HUDEP-2 (cell line): ENCODE measurements around the gene FANCE.

Source experiments
- DNase-seq, 76 experiments: peaks; one replicate each; lab custom pipeline; 2025; ENCODE audit not compliant: unreplicated experiment in 76 of 76; lab: John Stamatoyannopoulos, UW

The FANCE gene

DNA sequence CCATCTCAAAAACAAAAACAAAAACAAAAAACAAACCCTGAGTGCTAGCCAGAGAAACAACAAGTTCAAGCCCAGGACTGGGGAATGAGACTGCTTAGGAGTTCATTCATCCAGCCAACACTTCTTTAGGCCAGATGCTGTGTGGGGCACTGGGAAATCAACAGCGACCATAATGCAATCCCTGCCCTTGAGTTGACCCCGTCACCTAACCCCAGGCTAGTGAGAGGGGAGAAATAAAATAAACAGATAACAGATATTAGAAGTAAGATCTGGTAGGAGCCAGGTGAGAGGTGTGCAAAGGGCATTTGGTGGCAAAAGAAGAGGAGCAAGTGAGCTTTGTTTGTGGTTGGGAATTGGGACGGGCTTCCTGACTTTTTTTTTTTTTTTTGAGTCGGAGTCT lies 11.2 kb downstream of the FANCE start:
- DNase-seq: no peak

DNA sequence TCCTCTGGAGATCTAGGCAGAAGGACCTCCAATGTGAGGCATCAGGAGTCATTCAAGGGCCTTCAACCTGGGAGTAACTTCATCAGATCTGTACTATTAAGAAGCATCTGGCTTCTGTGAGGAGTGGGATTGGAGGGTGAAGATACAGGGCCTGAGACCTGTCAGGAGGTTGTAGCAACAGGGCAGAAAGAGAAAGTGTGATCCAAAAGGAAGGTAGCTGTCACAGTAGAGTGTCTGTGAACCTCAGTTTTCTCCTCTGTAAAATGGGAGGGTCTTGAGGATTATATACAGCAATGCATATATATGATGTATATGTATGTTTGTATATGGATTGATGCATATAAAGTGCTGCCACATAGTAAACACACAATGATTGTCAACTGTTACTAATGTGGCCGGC lies 13.5 kb downstream of the FANCE start:
- no peak for DNase-seq

DNA sequence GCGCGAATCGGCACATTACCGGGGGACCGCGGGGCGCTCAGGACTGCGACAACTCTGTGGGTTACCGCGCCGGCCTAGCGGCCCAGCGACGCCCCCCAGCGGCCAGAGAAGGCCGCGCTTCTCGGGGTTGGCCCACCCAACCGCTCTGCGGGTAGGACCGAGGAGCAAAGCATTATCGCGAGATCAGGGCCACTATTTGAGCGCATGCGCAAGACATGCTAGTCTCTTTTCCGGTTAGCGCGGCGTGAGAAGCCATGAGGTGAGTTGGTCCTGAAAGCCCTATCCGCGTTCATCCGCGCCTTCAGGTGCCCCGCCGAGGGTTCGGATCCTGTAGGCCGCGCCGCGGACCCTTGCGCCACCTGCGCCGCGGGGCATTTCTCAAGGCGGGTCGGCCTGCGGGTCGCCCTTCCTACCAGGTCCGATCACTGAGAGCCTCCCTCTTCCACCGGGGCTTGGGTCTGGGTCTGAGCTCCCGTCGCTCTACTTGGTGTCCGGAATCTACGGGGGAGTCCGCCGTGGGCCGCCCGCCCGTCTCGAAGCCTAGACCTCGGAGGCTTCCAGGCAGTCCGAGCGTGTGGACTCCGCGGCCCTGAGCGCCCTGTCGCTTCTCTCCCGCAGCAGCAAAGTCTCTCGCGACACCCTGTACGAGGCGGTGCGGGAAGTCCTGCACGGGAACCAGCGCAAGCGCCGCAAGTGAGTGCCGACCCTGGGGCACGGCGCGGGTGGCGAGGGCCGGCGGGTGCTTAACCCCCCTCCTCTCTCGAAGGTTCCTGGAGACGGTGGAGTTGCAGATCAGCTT lies 16.2 kb downstream of the FANCE start, which contains the start of gene RPL10A:
RPL10A (plus strand) TSS at position 221 of the 799 bp plus-strand sequence; CDS start at position 255, 34 bp downstream.
- DNase-seq: peak in 75 of 76 experiments; percentile 52 to 99 (median 97)

DNA sequence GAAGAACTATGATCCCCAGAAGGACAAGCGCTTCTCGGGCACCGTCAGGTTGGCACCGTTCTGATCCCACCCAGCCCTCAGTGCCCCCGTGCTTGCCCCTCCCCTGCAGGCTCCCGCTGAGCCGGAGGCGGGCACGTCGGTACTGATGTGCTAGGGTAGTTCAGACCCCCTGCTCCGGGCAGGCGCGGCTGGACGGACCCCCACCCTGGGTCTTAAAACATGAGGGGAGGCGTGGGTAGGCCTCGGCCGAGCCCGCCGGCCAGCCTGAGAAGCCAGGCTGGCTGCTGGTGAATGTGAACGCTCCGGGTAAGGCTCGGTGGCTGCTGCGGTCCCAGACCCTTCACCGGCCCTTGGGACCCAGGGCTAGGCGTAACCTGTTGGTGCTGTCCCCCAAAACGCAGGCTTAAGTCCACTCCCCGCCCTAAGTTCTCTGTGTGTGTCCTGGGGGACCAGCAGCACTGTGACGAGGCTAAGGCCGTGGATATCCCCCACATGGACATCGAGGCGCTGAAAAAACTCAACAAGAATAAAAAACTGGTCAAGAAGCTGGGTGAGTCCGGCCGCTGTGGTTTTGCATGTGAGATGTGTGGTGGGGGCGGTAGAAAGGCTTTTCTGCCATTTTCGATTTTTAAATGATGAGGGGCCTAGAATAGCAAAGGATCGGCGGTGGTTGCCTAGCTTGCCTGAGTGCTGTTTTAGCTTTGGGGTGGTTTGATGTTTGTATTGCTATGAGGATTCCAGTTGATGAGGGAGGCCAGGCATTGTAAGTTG lies 17.0 kb downstream of the FANCE start:
- DNase-seq: peak in 11 of 76 experiments; percentile 30 to 77 (median 53)

DNA sequence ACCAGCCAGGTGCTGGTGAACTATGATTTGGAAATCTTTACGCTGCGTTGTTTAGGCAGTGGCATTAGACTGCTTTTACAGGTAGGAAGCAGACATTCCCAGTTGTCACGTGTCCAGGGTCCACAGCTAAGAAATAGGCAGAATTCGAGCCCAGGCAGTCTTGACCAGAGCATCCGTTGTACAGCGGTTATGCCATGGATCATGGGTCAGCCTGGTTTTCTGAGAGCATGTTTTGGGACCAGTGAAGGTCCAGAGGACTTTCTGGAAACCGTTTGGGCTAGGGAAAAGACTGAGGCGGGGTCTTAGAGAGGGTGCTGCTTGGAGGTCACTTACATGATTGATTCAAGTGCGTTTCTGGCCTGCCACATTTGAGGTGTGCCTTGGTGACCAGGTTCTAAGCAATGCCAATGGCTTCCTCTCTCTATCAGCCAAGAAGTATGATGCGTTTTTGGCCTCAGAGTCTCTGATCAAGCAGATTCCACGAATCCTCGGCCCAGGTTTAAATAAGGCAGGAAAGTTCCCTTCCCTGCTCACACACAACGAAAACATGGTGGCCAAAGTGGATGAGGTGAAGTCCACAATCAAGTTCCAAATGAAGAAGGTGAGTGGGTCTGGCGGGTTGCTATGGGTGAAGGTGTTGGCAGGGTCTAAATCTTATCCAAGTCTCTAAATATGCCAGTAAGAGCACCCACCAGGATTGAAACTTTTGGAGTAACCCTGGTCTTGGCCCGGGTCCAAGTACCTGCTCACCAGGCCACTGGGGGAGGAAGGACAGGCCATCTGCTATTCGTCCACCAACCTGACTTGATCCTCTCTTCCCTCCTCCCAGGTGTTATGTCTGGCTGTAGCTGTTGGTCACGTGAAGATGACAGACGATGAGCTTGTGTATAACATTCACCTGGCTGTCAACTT lies 17.9 kb downstream of the FANCE start:
- peak in 34 of 76 experiments; percentile 22 to 63 (median 40) for DNase-seq

DNA sequence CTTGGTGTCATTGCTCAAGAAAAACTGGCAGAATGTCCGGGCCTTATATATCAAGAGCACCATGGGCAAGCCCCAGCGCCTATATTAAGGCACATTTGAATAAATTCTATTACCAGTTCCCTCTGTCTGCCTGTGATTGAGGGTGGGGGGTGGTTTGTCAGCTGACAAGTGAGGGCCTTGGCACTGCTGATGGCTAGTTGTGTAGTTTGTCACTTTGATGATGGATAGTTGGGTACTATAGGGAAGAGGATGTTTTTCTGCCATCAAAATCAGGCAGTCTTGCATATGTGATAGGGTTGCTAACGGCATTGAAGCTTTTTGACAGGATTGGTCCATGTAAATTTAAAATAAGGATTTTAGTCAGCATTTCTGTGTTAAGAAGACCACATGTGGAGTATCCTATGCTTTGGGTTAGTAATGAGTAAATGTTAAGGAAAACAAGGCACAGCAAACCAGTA lies 18.6 kb downstream of the FANCE start:
- peak in 3 of 76 experiments; percentile 35 to 58 (median 52) for DNase-seq

DNA sequence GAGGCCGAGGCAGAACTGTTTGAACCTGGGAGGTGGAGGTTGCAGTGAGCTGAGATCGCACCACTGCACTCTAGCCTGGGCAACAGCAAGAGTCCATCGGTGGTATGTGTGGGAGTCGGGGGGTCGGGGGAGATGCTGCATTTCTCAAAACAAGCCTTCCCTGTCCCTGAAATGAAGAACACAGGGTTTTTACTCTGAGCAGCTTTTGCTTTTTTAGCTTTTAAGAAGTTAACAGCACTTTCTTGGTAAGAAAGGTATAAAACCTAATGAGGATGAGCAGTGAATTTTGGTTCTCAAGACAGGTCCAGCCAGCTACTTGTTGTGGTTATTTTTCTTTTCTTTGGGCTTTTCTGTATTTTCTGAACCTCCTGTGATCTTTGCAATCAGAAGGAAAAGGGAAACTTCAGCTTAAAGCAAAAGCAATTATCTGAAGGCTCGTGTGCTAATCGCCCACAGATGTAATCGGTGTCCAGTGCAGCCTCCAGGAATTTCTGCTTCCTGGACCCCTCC lies 19.8 kb downstream of the FANCE start:
- DNase-seq: no peak

DNA sequence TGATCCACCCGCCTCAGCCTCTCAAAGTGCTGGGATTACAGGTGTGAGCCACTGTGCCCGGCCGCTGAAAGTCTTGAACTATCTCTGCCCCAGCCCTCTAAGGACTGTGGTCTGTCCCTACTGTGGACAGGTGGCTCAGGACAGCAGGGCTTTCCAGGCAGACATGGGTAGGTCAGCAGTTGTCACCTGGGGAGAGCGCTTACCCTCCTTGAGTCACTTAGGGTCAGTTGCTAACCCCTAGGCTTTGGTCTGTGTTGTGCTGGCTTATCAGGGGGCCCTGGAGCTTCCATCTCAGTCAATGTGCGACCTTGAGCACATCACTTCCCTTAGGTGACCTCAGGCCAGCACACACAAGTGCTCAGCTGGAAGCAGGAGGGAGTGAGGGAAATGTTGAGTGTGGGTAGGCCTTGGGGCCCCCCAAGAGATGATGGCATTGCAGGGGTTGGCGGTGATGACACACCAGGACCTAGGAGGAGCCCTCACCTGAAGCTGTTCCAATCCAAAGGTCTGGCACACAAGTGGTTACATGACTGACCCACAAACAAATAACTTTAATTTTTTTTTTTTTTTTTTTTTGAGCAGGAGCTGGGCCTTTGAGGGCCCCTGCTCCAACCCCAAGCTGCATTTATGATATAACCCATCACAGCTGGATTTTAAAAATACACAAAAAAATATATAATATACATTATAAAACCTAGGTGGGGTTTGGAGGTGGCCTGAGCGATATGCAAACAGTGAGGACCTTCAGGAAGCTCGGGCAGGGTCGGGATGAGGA lies 21.1 kb downstream of the FANCE start:
- peak in 9 of 76 experiments; percentile 23 to 54 (median 35) for DNase-seq

DNA sequence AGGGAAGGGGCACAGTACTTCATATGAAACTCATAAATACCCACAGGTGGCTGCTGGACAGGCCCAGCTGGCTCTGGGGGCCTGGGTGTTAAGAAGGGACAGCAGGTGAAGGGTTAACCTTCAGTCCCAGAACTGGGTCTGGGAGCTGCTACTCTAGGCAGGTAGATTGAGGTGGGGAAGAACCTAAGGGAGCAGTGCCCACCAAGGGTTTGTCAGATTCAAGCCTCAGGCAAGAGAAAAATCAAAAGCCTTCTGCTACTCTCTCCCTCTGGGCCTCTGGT lies 21.7 kb downstream of the FANCE start:
- peak in 9 of 76 experiments; percentile 22 to 48 (median 41) for DNase-seq

DNA sequence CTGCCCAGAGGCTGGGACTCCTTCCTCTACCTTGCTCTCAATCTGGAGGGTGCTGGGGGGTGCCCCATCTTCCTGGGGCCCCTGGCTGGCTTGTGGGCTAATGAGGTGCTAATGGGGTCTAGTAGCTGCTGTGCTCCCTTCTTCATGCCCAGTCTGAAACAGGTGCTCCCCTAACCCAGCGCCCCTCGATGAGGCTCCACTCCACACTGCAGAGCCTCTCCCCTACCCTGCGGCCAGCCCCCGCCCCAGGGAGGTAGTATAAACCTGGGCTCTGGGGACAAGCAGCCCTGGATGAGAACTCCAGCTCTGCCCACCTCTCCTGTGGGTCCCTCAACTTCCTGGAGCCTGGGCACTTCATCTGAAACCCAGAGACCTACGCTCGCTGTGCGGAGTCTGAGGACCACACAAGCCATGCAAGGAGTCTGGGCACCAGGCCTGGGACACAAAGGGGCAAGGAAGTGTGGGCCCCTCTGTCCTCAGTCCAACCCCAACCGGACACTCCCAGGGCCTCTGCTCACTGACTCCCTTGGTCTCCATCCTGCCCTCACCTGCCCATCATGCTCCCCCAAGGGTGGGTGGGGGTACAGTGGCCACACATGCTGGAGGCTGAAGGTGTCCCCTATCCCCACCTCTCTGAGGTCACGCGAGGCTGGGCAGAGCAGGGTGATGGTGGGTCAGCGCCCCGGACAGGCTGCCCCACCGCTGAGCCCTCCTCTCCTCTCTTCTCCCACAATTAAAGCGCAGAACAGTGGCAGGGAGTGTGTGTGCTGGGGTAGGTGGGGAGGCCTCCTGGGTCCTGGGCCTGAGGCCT lies 22.2 kb downstream of the FANCE start:
- DNase-seq: peak in 6 of 76 experiments; percentile 19 to 48 (median 38)

DNA sequence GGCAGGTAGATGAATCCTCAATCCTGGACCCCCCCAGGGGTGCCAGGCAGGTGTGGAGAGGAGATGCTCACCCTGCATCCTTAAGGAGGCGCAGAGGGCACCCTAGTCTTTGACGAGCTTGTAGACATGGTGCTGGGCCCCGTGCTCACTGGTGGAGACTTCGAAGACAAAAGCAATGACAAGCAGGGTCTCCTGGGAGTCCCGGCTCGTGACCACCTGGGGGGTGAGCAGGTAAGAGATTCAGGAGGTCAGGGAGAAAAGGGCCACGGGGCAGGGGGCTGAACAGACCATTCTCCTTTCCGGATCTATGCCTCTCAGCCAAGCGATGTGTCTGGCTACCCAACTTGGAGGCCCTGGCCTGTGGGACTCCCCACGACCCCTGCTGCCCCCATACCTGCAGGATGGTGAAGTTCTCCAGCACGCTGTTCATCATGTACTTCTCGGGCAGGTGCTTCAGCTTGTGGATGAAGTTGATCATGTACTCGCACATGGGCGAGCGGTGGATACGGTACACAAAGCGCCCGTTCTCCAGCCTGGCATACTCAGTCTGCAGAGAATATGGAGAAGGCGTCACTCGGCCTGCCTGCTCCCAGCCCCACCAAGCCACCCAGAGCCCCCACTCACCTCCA lies 22.9 kb downstream of the FANCE start:
- DNase-seq: no peak

DNA sequence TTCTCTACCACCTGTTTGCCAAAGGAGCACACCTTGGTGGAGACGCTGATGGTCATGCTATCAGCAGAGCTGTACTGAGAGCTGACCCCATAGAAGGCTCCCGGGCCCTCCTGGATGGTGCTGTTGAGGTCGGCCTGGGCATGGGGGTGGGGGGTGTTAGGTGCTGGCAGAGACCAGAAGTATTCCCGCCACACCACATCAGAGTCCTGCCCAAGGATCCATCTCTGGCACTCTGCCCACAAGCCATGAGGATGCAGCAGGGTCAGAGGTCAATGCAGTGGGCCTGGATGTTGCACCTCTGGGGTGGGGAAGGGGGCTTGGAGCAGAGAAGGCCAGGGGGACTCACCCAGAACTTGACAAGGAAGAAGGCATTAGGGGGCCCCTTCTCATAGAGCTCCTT lies 23.4 kb downstream of the FANCE start:
- DNase-seq: no peak

DNA sequence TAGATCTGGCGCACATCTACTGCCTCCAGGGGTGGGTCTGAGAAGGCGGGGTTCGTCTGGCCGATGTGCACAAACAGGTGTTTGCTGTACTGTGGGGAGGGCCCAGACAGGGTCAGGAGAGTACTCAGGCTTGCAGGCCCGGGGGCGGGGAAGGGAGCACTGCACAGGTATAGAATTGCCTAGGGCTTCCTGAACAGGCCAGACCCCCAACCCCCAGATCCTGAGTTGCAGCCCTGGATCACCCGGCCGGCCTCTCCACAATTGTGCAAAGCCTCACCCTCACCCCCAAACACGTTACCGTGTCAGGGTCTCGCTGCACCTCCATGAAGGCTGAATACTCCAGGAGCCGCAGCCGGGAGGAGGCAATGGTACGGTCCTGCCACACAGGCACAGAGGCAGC lies 23.9 kb downstream of the FANCE start:
- DNase-seq: no peak

DNA sequence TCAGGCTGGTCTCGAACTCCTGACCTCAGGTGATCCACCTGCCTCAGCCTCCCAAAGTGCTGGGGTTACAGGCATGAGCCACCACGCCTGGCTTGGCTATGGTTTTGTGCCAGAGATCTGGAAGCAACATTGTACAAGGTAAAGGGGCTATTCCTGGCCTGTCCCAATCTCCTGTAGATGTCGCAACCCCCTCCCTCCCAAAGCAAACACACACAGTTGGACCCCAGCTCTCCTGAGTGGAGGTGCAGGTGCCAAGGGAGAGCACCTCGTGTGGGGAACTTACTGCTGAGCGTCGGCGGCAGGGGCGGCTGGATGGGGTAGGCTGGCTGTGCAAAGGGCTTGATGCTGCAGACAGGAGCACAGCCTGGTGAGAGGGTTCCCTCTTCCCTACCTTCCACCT lies 24.9 kb downstream of the FANCE start:
- DNase-seq: no peak

DNA sequence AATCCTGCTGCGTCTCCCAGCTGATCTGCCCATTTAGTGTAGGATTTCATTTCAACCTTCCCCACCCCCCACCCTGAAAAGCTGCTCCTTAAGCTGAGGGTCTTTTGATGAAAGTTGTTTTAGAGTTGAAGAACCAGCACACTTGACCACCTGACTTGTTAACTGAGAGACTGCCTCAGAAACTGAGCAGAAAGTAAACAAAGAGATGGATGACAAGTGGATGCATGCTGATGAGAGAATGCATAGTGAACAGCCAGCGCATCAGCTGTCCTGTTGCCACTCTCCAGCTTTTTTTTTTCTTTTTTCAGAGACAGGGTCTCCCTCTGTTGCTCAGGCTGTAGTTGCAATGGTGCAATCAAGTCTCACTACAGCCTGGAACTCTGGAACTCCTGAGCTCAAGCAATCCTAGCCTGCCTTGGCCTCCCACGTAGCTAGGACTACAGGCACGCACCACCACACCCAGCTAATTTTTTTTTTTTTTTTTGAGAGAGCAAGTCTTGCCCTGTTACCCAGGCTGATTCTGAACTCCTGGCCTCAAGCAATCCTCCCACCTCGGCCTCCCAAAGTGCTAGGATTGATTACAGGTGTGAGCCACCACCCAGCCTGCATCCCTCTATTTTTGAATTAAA lies 25.5 kb downstream of the FANCE start:
- no peak for DNase-seq

DNA sequence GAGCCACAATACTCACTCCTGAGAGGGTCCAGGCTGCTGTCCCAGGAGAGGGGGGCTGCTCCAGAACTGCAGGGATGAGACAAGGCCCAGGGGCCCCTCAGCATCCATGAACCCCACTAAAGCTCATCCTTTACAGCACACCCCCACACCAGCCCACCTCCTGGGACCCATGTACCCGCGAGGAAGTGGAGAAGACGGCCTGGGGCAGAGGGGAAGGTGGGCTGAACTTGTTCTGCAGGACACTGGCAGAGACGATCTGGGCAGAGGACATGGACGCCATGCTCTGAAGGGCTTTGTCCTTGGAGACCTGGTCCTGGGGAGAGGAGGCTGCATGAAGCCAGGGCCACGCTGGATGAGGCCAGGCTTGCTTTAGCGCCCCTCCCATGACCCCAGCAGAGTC lies 26.1 kb downstream of the FANCE start:
- no peak for DNase-seq

DNA sequence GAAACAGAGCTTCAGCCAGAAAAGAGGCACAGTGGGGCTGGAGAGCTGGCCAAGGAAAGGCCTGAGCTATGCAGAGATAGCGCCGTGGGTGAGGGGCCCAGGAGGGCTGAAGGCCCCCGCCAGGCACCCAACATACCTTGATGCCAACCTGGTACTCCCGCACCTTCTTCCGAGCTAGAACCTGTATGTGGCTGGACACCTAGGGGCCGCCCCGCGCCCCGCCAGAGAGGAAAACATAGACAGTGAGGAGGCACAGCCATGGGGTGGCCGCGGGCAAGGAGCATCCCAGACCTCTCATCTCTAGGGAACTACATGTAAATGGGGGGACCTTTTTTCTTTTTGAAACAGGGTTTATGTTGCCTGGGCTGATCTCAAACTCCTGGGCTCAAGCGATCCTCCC lies 28.0 kb downstream of the FANCE start:
- DNase-seq: no peak

DNA sequence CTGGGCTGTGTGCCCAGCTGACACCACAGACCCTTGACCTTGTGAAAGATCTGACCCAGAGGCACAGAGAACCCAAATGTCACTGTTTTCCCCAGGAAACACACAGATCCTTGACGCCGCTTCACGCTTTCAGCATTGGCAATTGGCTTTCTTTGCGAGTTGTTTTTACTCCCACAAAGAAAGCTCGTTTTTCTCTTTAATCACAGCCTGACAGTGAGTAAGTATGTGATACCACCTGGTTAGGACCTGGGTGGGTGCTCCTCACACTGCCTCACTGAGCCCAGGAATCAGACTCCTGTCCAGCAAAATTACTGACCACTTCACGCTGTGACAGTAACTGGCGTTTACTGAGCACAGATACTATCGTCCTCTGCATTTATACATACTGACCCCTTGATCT lies 29.1 kb downstream of the FANCE start:
- no peak for DNase-seq
